GM10266 (cell line): ENCODE measurements around the gene FGF7.

Experiments used
- DNase-seq: peaks from one replicate; pipeline ENCODE4 v3.0.0; 2012; ENCODE audit errors: extremely low spot score
- TF ChIP-seq, protein P1 (sequence below): IDR thresholded peaks from 2 replicates; pipeline ENCODE4 v1.5.1; 2012; ENCODE audit warnings: mild to moderate bottlenecking, low read depth; ENCODE audit not compliant: control insufficient read depth, insufficient read depth; ENCODE audit errors: missing control alignments

FGF7 gene

DNA sequence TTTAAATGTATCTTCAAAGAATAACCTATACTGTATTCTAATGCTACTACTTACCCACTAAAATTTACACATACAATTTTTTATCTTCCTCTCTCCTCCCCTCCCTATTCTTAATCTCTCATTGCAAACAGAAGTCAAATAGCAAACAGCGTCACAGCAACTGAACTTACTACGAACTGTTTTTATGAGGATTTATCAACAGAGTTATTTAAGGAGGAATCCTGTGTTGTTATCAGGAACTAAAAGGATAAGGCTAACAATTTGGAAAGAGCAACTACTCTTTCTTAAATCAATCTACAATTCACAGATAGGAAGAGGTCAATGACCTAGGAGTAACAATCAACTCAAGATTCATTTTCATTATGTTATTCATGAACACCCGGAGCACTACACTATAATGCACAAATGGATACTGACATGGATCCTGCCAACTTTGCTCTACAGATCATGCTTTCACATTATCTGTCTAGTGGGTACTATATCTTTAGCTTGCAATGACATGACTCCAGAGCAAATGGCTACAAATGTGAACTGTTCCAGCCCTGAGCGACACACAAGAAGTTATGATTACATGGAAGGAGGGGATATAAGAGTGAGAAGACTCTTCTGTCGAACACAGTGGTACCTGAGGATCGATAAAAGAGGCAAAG is 984 bp downstream of the FGF7 start:
- TF ChIP-seq, protein P1, sequence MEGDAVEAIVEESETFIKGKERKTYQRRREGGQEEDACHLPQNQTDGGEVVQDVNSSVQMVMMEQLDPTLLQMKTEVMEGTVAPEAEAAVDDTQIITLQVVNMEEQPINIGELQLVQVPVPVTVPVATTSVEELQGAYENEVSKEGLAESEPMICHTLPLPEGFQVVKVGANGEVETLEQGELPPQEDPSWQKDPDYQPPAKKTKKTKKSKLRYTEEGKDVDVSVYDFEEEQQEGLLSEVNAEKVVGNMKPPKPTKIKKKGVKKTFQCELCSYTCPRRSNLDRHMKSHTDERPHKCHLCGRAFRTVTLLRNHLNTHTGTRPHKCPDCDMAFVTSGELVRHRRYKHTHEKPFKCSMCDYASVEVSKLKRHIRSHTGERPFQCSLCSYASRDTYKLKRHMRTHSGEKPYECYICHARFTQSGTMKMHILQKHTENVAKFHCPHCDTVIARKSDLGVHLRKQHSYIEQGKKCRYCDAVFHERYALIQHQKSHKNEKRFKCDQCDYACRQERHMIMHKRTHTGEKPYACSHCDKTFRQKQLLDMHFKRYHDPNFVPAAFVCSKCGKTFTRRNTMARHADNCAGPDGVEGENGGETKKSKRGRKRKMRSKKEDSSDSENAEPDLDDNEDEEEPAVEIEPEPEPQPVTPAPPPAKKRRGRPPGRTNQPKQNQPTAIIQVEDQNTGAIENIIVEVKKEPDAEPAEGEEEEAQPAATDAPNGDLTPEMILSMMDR, result no peak
- DNase-seq, result no peak

DNA sequence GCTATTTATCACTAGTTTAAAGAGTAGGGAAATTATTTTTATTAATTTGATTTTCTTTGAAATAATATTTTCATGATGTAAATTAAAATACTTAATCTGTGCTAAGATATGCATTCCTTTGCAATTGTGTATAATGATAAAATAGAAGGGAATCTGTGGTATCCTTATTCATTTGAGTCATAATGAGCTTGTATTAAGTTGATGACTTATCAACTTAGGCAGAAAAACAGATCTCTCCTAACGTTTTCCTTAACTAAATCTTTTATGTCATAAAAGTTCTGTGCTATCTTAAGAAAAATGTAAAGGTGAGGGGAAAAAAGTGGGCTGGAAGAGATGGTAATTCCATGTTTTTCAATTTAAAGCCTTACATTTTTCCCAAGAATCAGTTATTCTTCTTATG is 1.9 kb downstream of the FGF7 start:
- DNase-seq, result no peak
- TF ChIP-seq, protein P1, result no peak

DNA sequence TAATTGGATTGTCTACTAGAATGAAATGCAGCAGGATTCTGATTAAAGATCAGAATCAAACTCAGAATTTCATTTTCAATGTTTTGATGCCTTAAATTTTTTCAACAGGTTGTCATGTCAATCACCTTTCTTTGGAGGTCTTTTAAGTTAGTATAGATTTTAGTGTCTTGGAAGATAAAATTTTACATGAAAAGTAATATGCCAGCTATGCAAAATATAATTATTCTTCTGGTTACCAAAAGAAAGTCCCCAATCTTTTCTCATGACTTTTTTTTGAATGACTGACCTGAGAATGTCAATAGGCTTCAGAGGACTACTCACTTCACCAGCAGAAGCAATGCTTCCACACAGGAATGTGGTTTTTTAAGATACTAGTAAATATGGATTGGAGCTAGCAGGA is 4.3 kb downstream of the FGF7 start:
- TF ChIP-seq, protein P1, result no peak
- no peak for DNase-seq

GRCh38 chr15:49428409-49429095 is 5.5 kb downstream of the FGF7 start:
- no peak for DNase-seq
- TF ChIP-seq, protein P1, result no peak

GRCh38 chr15:49430046-49430445 is 7.0 kb downstream of the FGF7 start:
- DNase-seq, result no peak
- TF ChIP-seq, protein P1, result no peak

DNA sequence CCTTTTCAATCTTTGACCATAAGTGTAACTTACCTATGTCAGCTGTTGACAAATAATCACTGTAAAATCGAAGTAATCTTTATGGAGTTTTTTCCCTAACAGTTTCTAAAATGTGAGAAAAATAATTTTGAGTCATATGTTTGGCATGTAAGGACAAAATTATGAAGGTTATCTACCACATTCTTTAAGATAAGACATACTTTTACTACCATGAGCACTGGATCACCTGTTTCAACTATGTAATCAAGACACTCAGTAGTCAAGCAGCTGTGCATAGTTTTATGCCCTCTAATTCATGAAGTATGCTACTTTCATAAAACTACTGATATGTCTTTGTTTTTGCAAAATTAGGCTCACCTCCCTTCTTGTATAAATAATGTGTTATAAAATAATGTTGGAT is 12.1 kb downstream of the FGF7 start:
- DNase-seq, result no peak
- TF ChIP-seq, protein P1, result no peak

GRCh38 chr15:49436751-49437150 is 13.7 kb downstream of the FGF7 start:
- TF ChIP-seq, protein P1, result no peak
- no peak for DNase-seq
